Stimulated activated CD4-positive, alpha-beta T cell treated with anti-CD3 and anti-CD28 coated beads, Interleukin-1b, Interleukin-23, amount 100 ng/mL, for 24 hours (primary cell): ENCODE data around the gene PAXX.

Source experiments
- DNase-seq, 4 experiments: peaks; one replicate each; pipeline ENCODE4 v3.0.0-alpha.2; 2020; ENCODE audit warnings: low read depth in 4 of 4, low spot score in 1 of 4

PAXX gene

DNA sequence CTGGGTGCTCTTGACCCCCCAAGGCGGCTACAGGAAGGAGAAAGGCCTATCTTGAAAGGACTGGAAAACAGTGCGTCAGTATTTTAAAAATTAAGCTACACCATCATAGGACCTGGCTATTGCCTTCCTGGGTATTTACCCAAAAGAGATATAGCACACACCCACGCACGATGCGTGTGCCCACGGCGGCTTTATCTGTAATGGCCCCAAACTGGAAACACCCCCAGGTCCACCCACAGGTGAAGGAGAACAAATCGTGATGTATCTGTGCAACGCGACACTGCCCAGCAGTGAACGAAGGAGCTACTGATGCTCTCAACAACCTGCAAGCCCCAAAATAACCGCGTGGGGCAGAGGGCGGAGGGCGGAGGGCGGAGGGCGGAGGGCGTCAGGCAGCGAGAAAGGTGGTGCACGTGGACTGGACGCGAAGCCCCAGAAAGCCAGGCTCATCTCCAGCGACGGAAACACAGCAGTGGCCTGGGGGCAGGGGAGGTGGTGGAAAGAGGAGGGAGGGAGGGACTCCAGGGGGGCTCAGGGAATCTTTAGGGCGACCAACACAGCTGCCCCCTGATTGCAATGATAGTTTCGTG lies 27.3 kb upstream of the PAXX start:
- no peak for DNase-seq

DNA sequence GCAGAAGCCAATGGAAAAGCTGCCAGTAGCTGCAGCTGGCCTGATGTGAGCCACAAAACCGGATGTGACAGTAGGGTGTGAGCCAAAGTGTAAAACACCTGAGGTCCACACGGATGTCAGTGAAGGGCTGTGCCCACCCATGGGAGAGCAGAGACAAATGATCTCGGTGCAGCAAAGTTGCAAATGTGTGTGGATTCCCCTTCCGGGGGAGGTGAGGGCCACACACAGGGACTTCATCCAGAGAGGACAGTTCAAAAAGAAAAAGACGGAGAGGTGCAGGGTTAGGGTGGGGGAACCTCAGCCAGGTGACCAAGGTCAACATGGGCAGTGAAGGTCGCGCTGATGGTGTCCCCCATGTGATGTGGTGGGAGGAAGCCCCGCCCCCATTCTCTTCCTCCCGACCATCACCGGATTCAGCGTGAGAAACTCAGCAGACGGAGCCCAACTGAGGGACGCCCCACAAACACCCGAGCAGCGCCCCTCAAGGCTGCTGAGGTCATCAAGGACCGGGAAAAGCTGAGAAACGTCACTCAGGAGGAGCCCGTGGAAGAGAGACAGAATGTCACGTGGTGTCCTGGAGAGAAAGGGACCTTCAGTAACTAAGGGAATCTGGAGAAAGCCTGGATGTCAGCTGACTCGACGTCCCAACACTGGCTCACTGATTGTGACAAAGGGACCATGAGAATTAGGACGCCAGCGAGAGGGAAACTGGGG lies 26.3 kb upstream of the PAXX start:
- DNase-seq = no peak

DNA sequence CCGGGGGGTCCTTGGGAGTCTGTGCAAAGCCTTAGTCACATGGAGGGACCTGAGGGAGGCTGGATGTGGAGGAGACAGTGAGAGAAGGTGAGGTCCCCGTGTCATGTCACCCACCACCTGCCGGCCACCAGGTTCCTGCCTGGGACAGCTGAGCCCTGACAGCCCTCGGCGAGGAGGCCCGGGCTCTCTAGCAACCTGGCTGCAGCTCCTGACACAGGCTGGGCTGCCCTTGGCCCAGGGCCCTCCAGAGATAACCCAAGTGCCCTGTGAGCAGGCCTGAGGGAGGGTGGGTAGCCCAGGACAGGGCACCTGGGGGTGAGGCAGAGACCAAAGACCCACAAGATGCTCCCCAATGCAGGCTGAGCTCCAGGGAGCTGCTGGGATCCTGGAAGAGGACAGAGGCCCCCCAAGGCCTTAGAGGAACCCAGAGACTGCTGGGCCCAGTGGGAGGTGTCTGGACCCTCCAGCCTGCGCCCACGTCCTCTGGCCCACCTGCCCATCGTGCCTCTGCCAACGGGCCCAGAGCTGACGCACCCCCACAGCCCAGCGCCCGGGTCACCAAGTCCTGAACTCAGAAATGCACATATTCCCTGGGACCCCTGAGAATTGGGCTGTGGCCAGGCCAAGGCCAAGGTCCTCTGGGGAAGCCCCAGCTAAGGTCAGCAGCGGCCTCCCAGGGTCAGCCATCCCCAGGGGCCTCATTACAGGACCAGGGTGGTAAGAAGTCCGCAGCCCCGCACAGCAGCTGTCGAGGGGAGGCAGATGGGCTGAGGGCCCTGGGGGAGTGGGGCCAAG lies 23.7 kb upstream of the PAXX start:
- DNase-seq = no peak

DNA sequence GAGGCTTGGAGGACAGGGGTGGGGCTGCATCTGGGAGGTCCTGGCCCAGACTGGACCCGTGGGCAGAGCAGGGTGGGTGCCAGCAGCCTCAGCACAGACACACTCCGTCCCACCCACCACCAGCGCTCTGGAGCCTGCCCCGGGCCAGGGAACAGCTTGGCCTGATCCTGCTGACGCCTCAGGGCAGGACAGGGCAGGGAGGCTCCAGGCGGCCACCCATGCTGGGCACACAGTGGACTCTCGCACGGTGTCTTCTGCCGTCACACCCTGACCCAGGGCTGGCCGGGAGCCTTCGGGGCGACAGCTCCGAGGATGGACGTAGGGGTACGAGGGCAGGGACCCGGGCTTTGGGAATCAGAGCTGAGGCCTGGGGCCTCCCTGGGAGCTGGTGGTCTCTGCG lies 23.1 kb upstream of the PAXX start:
- DNase-seq = no peak

DNA sequence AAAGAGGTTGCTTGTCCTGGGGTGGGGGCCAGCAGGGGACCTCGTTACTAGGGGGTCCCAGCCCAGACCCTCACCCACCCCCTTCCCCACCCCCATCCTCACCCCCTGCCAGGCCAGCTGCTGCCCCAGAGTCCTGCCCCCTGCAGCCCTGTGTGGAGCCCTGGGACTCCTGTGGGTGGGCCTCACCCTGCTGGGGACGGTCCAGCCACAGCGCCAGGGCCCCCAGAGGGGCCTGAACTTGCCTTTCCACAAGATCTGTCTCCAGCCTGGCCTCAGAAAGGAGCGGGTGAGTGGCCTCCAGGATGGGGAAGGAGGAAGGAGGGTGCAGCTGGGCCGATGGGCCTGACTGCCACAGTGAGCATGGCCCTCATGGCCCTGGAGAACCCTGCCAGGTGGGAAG lies 22.4 kb upstream of the PAXX start:
- no peak for DNase-seq

DNA sequence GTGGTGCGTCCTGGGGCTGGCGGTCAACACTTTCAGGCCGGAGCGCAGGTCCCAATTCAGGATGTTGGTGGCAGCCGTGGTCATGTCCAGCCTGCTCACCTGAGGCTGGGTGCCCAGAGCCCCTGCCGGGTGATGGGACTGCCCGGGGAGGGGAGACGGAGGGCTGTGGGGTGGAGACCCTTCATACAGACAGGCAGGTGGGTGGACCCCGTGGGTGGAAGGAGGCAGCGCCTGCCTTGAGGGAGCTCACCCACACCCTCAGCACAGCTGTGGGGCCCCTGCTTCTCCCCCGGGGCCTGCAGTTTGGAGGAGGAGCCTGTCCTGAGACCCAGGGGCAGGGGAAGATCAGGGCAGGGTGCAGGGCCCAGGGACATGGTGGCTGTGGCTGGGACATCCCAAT lies 21.9 kb upstream of the PAXX start:
- no peak for DNase-seq

DNA sequence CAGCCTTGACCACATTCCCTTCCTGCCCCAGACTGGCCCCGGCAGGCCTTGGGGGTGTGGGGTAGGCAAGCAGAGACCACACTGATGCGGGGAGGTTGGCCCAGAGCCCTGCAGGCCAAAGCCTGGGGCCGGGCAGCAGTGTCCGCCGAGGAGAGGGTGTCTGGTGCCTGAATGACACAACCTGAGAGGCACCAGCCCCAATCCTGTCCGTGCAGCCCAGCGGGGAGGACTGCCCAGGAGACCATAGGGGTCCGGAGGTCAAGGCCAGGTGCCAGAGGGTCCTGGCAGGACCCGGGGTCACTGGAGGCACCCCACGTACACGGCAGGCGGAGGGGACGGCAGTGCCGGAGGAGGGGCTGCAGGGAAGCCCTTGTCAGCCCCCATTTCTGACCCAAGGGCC lies 20.5 kb upstream of the PAXX start:
- no peak for DNase-seq

DNA sequence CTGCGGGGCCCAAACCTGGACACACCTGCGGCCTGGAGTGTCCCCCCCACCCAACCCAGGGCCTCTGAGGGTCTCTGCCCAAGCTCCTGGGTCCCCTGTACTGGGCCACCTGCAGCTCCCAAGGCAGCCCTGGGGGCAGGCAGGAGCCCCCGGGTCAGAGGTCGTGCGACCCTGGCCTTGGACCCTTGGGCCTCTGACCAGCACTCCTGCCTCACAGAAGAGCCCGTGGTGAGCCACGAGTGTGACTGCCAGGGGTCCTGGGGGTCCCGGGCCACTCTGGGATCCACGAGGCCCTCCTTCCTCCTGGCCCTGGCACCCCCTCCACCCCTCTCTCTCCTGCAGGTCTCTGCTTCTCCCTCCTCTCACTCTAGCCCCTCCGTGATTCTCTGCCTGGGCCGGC lies 19.9 kb upstream of the PAXX start:
- DNase-seq = no peak

DNA sequence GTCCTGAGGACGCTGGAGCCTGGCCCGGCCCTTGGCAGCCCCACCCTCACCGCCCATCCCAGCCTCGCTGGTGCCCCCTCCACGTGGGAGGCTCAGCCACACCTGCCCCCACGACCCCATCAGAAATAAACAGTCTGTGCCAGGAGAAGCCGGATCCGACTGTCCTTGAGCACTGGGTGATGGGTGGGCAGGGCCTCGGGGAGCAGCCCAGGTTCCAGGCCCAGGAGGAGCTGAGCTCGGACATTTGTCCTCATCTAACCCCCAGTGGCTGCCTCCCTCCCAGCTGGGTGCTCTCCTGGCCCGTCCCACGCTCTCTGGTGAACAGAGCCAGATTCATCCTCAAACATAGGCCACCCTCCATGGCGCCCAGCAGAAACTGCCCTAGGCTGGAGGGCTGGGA lies 19.5 kb upstream of the PAXX start:
- no peak for DNase-seq

DNA sequence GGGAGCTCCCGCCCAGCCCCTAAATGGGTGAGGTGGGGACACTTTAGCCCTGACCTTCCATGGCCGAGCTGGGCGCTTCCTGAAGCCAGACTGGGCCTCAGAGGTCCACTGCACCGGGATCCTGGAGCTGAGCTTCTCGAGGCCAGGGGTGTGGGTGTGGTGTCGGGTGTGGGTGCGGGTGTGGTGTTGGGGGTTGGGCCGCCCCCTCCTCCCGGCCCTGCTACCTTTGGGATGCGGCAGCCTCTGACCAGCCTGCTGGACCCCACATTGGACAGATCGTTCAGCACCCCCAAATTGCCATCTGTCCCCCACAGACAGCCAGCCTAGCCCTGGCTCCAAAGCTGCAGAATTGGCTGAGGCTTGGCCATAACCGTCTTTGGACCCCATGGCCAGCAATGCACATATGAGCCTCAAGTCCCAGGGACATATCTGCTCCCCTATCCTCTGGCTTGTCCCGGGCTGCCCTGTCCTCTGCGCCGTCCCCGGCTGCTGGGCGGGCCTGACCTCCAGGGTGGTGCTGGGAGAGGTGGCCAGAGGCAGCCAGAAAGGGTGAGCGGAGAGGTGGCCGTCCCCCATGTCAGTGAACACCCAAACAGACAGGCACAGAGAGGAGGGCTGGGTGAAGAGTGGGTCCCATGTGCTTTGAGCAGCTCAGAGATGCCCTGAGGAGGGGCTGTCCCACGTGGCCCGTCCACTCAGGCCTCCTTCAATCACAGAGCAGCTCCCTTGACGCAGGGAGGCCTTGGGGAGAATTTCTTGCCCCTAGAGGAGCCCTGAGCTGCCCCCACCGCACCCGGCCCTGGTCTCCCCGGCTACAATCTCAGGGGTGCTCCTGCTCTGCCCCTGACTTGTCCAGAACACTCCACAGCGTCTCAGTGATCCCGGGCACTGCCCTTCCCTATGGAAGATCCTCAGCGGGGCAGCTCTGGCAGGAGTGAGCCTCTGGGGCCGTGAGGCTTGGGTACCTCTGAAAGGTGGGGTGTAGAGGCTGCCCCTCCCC lies 18.3 kb upstream of the PAXX start:
- DNase-seq = no peak

DNA sequence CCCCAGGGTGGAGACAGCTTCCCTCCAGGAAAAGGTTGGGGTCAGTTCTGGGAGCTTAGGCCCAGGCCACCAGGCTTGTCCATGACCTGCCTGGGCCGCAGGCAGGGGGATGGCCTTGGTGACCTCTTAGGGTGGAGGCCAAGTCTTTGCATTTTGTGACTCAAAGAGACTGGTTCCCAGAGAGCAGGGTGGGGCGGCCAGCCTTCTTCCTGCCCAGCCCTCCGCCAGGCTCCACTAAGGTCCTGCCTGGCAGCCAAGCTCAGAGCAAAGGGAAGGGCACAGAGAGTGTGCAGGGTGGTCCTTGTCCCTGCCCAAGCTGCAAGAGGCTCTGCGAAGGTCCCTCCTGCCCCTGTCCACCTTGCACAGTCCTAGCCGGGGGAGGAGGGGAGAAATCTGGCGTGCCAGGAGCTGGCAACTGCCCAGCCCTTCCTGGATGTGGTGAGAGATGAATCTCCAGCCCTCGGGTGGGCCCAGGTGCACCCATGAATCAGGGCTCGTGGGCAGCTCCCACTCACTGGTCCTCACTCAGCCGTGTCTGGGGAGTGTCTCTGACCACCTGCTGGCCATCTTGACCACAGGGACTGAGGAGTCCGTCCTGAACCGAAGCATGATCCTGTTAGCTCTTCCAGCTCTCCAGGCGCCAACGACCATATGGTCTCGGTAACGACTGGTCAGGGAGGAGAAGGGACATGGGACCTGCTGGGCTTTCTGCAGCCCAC lies 17.2 kb upstream of the PAXX start:
- DNase-seq = no peak

DNA sequence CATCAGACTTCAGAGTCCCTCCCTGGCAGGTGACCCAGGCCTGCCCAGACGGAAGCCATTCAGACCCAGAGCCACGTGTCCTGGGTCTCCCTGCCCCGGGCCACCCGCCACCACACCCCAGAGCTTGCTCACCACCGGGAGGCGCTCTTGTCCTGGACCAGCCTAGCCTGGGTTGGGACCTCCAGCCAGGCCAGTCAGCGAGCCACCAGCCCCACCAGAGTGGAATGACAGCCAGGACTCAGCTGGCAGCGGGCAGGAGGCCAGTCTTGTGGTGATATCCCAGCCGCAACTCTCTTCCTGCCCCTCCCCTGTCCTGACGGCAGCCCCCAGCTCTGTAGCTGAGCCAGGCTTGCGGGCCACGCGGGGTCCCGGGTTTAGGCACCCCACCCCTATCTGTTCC lies 16.6 kb upstream of the PAXX start:
- no peak for DNase-seq

DNA sequence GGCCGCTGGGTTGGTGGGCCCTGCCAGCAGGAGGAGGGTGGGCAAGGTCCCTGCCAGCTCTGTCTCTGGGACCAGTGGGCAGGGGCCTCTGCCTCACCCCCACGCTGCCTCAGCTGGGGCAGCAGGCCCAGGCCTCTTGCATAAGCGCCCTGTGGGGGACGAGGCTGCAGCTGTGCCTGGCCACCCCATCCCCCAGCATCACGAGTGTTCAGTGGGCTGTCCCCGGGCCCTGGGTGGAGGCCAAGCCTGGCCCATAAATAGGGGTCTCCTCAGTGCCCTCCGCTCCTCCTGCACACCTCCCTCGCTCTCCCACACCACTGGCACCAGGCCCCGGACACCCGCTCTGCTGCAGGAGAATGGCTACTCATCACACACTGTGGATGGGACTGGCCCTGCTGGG lies 15.0 kb upstream of the PAXX start, which contains the start of gene PTGDS:
PTGDS (plus strand) TSS at position 282 of the 400 bp plus-strand sequence; CDS start at position 357, 75 bp downstream.
- no peak for DNase-seq

DNA sequence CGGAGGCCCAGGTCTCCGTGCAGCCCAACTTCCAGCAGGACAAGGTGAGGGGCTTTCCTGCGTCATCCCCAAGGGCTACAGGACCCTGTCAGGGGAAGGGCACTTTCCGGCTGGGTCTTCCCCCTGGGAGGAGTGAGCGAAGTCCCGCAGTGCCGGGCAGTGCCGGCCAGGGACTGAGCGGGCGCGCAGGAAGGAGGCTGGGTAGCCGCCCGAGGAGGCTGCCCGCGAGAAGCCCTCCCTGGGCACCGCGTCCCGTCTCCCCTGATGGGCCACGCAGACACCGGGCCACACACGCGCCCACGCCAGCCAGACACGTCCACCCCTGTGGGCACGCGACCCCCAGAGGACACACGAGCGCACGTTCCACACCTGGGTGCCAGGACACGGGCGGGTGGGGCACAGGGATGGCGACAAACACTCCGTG lies 14.6 kb upstream of the PAXX start:
- no peak for DNase-seq

DNA sequence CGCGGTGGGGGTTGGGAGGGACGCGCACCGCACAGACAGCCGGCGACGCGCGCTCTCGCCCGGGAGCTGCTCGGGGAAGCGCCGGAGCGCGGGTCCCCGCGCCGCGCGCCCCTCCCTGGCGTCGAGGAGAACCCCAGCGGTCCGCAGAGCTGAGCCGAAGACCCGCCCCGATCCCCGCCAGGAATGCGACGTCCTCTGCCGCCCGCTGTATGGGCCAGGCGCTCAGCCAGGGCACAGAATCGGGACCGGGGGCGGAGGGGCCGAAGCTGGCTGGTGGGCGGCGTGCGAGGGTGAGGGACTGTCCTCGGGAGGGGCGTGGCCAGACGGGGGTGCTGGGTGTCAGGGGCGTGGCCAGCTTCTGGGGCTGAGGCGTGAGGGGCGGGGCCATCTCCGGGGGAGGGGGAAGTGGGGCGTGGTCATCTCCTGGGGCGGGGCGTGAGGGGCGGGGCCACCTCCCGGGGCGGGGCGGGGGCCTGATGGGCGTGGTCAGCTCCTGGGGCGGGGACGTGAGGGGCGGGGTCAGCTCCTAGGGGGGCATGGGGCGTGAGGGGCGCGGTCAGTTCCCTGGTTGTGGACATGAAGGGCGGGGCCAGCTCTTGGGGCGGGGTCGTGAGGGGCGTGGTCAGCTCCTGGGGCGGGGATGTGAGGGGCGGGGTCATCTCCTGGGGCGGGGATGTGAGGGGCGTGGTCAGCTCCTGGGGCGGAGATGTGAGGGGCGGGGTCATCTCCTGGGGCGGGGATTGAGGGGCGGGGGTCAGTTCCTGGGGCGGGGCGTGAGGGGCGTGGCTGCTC lies 14.0 kb upstream of the PAXX start:
- peak; percentile 30 to 53 (median 42) for DNase-seq

DNA sequence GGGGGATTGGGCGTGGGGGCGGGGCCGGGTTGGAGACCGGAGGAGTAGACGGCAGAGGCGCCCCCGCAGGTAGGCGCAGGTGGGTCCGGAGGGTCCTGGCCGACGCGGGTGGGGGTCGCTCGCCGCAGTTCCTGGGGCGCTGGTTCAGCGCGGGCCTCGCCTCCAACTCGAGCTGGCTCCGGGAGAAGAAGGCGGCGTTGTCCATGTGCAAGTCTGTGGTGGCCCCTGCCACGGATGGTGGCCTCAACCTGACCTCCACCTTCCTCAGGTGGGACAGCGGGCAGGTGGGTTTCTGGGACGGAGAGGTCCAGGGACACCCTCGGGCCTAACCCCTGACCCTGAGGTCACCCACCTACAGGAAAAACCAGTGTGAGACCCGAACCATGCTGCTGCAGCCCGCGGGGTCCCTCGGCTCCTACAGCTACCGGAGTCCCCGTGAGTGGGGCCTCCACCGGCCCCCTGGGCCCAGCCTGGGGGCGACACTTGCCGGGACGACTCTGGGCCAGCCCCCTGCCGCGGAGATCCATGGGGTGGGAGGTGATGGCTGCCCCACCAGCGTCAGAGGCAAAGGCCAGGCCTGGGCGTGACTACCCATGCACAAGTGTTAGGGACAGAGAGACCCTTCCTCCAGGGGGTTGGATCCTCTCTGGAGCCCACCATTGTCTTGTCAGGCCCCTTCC lies 13.2 kb upstream of the PAXX start:
- no peak for DNase-seq

DNA sequence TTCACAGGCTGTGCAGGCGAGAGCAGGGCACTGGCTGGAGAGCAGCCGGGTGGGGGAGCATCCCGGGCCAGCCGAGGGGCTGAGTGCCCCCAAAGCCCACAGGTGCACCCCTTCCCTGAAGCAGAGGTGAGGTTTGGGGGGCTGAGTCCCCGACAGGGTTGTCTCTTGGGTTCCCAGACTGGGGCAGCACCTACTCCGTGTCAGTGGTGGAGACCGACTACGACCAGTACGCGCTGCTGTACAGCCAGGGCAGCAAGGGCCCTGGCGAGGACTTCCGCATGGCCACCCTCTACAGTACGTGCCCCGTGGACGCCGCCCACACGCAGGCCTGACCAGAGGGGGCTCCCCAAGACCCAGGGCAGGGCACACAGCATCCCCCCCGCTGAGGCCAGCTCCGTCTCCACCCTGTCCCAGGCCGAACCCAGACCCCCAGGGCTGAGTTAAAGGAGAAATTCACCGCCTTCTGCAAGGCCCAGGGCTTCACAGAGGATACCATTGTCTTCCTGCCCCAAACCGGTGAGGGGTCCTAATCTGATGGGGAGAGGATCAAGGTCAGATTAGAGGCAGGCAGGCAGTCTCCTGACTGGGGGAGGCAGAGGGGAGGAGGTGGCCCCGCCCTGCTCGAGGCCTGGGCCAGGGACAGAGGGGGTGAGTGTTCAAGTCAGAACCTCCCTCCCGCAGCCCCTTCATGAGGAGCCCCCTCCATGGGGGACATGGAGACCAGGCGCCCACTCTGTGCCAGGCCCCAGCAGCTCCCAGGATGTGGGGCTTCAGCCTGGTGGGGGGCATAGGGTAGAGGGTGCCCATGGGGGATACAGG lies 12.2 kb upstream of the PAXX start:
- no peak for DNase-seq
